ENCODE measurements around the gene SLC43A2. TPM values are rescaled to one million over a fixed set of nuclear protein-coding genes. Genes with fewer than 3 reads are reported as not detected.
A peak's percentile ranks its signal among the peaks of the same experiment; 100 is the strongest.

Gene SLC43A2
- total RNA-seq, 1 experiment from 2014 or later: 11.0 TPM

GRCh38 chr17:1542316-1542715, 86.3 kb downstream of the SLC43A2 start:
- DNase-seq (ENCODE audit: low spot score) (no peak), ATAC-seq (no peak)
- Mint-ChIP-seq H3K4me3 (no peak overlapping the region), H3K27ac (peak overlapping the region; percentile 66; the same call in 1 of the 2 replicates), H3K4me1 (no peaks in the 10 kb centered on the region), H3K9me3 (no peaks in the 10 kb centered on the region), H3K27me3 (ENCODE audit: low read depth) (no peaks in the 10 kb centered on the region), H3K36me3 (peaks cover 41% of the 10 kb centered on the region)
- POLR2A ChIA-PET: no interaction called here
- no peak for TF ChIP-seq CBFB (CRISPR knock-in tag; IDR thresholded peaks at IDR 0.05; ENCODE audit: low read depth)
- no peak for TF ChIP-seq ETV6 (CRISPR knock-in tag; IDR thresholded peaks at IDR 0.05)
- no peak for TF ChIP-seq CREB1 (CRISPR knock-in tag; IDR thresholded peaks at IDR 0.05)
- no peak for TF ChIP-seq STAT6 (CRISPR knock-in tag; conservative IDR thresholded peaks at IDR 0.05; ENCODE audit: low read depth)
- TF ChIP-seq MAX (CRISPR knock-in tag; IDR thresholded peaks at IDR 0.05): no peak
- TF ChIP-seq ELF4 (CRISPR knock-in tag; IDR thresholded peaks at IDR 0.05; ENCODE audit: low read depth): no peak
- no peak for TF ChIP-seq ZNF138 (CRISPR knock-in tag; conservative IDR thresholded peaks at IDR 0.05)
- no peak for TF ChIP-seq CTCF (IDR thresholded peaks at IDR 0.05)
- no peak for TF ChIP-seq ATF6 (CRISPR knock-in tag; IDR thresholded peaks at IDR 0.05)
- TF ChIP-seq NR1H2 (CRISPR knock-in tag; IDR thresholded peaks at IDR 0.05): no peak
- CTCF ChIA-PET: interaction anchor here (0.9 kb wide), 1 partner anchor 106 kb away, joined by 3 read pairs; no protein-coding TSS in a partner anchor

- ChIA-PET CTCF (no interaction called here), POLR2A (no interaction called here)
- no peaks in the 10 kb centered on the region for H3K27me3 Mint-ChIP-seq (ENCODE audit: low read depth)
- ATAC-seq (no peak), DNase-seq (ENCODE audit: low spot score) (no peak)
- H3K27ac Mint-ChIP-seq: no peak overlapping the region; the same call in 1 of the 2 replicates
- H3K36me3 Mint-ChIP-seq: peaks cover 41% of the 10 kb centered on the region
- no peaks in the 10 kb centered on the region for H3K4me1 Mint-ChIP-seq
- no peaks in the 10 kb centered on the region for H3K9me3 Mint-ChIP-seq
- no peak overlapping the region for H3K4me3 Mint-ChIP-seq
- no peak for TF ChIP-seq TEAD1 (CRISPR knock-in tag; IDR thresholded peaks at IDR 0.05)
These were observed 87.2 kb downstream of the SLC43A2 start for GRCh38 chr17:1541367-1541904.

GRCh38 chr17:1539811-1540210, 88.8 kb downstream of the SLC43A2 start:
- DNase-seq (ENCODE audit: low spot score) (no peak), ATAC-seq (no peak)
- Mint-ChIP-seq H3K9me3 (no peaks in the 10 kb centered on the region), H3K27ac (no peak overlapping the region), H3K27me3 (ENCODE audit: low read depth) (no peaks in the 10 kb centered on the region), H3K36me3 (peaks cover 46% of the 10 kb centered on the region), H3K4me3 (no peak overlapping the region), H3K4me1 (no peaks in the 10 kb centered on the region)
- POLR2A ChIA-PET: no interaction called here
- CTCF ChIA-PET: no interaction called here
- TF ChIP-seq RORB (CRISPR knock-in tag; IDR thresholded peaks at IDR 0.05) (no peak), MAX (CRISPR knock-in tag; IDR thresholded peaks at IDR 0.05) (no peak), JAZF1 (CRISPR knock-in tag; IDR thresholded peaks at IDR 0.05) (no peak), KAT7 (CRISPR knock-in tag; IDR thresholded peaks at IDR 0.05; ENCODE audit: borderline replicate concordance) (no peak), OVOL2 (CRISPR knock-in tag; IDR thresholded peaks at IDR 0.05; ENCODE audit: borderline replicate concordance) (no peak), ATF1 (CRISPR knock-in tag; IDR thresholded peaks at IDR 0.05) (no peak), ZNF317 (CRISPR knock-in tag; IDR thresholded peaks at IDR 0.05; ENCODE audit: borderline replicate concordance, low read depth) (no peak), NR3C1 (CRISPR knock-in tag; conservative IDR thresholded peaks at IDR 0.05; ENCODE audit: low read depth) (no peak), EMX1 (CRISPR knock-in tag; IDR thresholded peaks at IDR 0.05) (no peak), FOXP1 (CRISPR knock-in tag; IDR thresholded peaks at IDR 0.05; ENCODE audit: borderline replicate concordance) (no peak), FOXJ3 (CRISPR knock-in tag; IDR thresholded peaks at IDR 0.05; ENCODE audit: borderline replicate concordance) (no peak), NFE2L1 (CRISPR knock-in tag; IDR thresholded peaks at IDR 0.05) (no peak), CTCF (IDR thresholded peaks at IDR 0.05) (no peak), ZNF263 (CRISPR knock-in tag; IDR thresholded peaks at IDR 0.05; ENCODE audit: low read depth) (no peak)
